Tongue (tissue), 2 donors: Measurements from ENCODE around the gene FUT2. TPM values are rescaled to one million over a fixed set of nuclear protein-coding genes. Genes with fewer than 3 reads are reported as not detected.

Experiments
- DNase-seq: peaks from one replicate; pipeline ENCODE4 v3.0.0-alpha.2; 2015
- total RNA-seq: library from RNA; depleted of rRNA; stranded (reverse); fragments of >200 nt; gene quantifications from one replicate; pipeline ENCODE4 v1.2.3, GENCODE V29; 2014

The FUT2 gene
- total RNA-seq, 1 donor from 2014 or later = 3.0 TPM

DNA sequence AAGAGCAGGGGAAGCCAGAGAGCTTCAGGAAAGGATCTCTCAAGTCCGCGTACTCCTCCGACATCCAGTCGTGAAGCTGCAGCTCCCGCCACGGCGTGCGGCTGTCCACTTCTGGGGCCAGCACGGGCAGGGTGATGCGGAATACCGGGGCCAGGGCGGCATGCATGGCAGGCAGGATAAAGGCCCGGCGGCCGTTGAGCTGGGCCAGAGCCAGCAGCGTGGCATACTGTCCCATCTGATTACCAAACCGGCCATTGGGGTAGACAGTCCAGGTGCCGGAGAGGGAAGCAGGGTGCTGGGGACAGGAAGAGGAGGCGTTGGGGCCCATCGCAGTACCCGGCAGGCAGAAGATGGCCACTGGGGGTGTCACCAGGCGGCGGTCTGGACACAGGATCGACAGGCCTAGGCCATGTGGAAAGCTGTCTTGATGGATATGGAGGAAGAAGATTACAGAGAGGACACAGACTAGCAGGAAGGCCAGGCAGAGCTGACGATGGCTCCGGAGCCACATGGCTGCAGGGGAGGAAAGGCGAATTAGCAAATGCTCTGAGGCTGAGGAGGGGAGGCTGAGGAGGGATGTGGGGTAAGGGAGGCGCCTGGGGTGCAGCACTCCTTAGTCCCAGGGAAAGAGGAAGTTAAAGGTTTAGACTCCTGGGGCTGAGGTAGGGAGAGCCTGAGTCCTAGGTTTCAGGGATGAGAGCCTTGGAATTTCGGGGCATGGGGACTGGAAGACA, 55.2 kb downstream of the FUT2 start:
- DNase-seq = no peak

- no peak for DNase-seq
These were observed 56.2 kb downstream of the FUT2 start for GRCh38 chr19:48751845-48752495.

GRCh38 chr19:48752496-48753365, 57.0 kb downstream of the FUT2 start, which contains the start of gene FUT1:
TSS of gene FUT1 (minus strand) at chr19:48752641. CDS start at chr19:48751281, 1,360 bp downstream.
- DNase-seq = peak; percentile 67

DNA sequence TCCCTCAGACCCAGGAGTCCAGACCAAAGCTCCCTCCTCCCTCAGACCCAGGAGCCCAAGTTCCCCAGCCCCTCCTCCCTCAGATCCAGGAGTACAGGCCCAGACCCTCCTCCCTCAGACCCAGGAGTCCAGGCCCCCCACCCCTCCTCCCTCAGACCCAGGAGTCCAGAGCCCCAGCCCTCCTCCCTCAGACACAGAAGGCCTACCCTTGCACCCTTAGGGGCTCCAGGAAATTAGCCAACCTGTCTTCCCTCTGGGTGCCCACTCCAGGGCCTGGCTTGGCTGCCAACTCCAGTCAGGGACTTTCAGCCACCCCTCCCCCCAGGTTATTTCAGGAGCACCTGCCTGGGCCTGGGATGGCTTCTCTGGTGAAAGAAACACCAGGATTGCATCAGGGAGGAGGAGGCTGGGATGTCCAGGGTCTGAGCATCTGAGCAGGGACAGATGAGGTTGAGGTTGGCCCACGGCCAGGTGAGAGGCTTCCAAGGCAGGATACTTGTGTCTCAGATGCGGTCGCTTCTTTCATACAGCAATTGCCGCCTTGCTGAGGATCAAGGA, 59.4 kb downstream of the FUT2 start, which contains the start of gene FGF21:
FGF21 (plus strand) TSS at position 441 of the 558 bp plus-strand sequence. CDS start 713 bp downstream, outside the sequence.
- no peak for DNase-seq

Other genes with a start within 250 kb of the FUT2 start
- 26.6 TPM for gene GRWD1, start 250.0 kb upstream of the FUT2 start, total RNA-seq
- gene KCNJ14, start 240.4 kb upstream of the FUT2 start, total RNA-seq = 0.51 TPM
- gene CYTH2, start 226.6 kb upstream of the FUT2 start, total RNA-seq = 39.1 TPM
- gene LMTK3, start 184.1 kb upstream of the FUT2 start, total RNA-seq = 0.92 TPM
- 2.4 TPM for gene SULT2B1, start 143.8 kb upstream of the FUT2 start, total RNA-seq
- not detected for gene SPACA4, start 89.2 kb upstream of the FUT2 start, total RNA-seq
- 10.2 TPM for gene FAM83E, start 80.9 kb upstream of the FUT2 start, total RNA-seq
- 1,428 TPM for gene RPL18, start 76.8 kb upstream of the FUT2 start, total RNA-seq
- gene SPHK2, start 76.5 kb upstream of the FUT2 start, total RNA-seq = 9.2 TPM
- gene DBP, start 58.6 kb upstream of the FUT2 start, total RNA-seq = 8.7 TPM
- gene CA11, start 49.8 kb upstream of the FUT2 start, total RNA-seq = 3.7 TPM
- 0.21 TPM for gene NTN5, start 23.0 kb upstream of the FUT2 start, total RNA-seq
- 4.3 TPM for gene MAMSTR, start 23.8 kb downstream of the FUT2 start, total RNA-seq
- 24.1 TPM for gene RASIP1, start 44.6 kb downstream of the FUT2 start, total RNA-seq
- gene IZUMO1, start 50.9 kb downstream of the FUT2 start, total RNA-seq = not detected
- gene FUT1, start 56.7 kb downstream of the FUT2 start, total RNA-seq = 1.1 TPM
- gene FGF21, start 59.6 kb downstream of the FUT2 start, total RNA-seq = not detected
- gene BCAT2, start 115.1 kb downstream of the FUT2 start, total RNA-seq = 23.1 TPM
- 1.2 TPM for gene HSD17B14, start 140.5 kb downstream of the FUT2 start, total RNA-seq
- gene PLEKHA4, start 172.6 kb downstream of the FUT2 start, total RNA-seq = 18.1 TPM
- 64.0 TPM for gene PPP1R15A, start 176.4 kb downstream of the FUT2 start, total RNA-seq
- gene TULP2, start 202.8 kb downstream of the FUT2 start, total RNA-seq = not detected
- gene NUCB1, start 204.3 kb downstream of the FUT2 start, total RNA-seq = 154 TPM
- not detected for gene DHDH, start 237.7 kb downstream of the FUT2 start, total RNA-seq